Measurements from ENCODE around the gene AQP3.
"Not testable (repeated sequence)": the region's sequence is repeated elsewhere in the genome, so short reads cannot be mapped to it uniquely, and the experiment has no call there.

AQP3 gene

DNA sequence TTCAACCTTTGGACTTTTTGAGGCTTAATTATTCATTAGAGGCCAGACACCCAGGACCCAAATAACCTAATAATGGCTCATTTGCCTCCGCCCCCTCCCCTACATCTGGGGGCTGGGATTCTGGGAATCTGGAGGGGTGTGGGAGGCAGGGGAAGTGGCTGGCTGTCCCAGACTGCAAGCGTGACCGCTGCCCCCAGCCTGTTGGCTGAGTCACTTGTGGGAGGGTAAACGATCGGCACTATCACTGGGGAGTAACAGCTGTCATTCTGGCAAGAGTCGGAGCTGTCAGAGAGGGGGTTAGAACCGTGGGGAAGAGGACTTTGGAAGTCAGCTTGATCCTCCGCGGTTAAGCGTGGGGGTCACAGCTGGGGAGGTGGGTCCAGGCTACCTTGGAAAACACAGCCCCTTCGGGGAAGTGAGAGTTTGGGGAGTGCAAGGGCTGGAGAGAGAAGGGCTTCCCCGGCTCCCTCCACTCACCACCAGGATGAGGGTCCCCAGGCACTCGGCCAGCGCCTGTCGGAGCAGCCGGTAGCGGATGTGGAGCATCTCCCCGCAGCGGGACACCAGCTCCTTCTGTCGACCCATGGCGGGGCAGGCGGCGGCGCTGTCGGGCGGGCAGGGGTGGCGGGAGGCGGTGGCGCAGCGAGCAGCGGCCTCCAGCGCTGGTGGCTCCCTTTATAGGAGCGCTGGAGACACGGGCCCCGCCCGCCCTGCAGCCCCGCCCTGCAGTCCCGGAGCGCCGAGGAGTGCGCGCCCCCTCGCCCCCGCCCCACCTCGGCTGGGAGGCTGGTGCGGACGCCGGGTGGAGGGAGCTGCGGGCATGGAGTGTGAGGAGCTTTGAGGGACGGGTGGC, at the start of gene AQP3:
Gene AQP3, minus strand, starts transcription at position 648 of the 853 bp plus-strand sequence. Its CDS starts 63 bp downstream, at position 585.
- peak; percentile 20 for DNase-seq

DNA sequence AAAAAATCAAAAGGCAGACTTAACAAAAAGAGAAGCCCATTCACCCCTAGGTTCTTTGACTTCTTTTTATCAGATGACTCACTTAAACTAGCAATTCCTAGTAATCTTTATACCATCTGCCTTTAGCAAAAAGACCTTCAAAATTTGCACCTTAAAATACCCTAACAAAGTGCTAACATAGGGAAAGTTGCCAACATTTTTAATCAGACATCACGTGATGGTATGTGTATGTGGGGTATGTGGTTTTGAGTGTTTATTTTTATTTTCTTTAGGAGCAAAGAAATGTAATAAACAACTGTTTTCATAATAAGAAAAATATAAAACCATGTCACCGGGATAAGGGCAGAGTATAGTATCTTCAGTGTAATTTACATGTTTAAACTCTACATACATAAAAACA, 46.4 kb upstream of the AQP3 start:
- not testable (repeated sequence) for DNase-seq

DNA sequence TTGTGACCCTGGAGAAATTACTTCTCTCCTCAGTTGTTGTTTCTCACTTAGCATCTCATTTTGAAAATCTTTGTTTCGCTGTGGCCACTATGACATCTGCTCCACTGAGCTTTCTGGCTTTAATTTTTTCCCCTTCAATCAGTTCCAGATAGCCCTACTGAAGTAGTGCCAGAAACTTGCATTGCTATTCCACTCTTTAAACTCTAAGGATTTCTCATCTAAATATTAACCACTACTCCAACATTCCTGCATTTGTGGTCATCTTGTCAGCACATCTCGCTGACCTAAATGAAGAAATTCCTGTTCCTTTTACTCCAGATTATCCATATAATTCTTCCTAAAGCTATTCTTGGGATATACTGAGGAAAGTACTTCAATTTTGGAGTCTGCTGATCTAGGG, 41.7 kb upstream of the AQP3 start:
- no peak for DNase-seq

DNA sequence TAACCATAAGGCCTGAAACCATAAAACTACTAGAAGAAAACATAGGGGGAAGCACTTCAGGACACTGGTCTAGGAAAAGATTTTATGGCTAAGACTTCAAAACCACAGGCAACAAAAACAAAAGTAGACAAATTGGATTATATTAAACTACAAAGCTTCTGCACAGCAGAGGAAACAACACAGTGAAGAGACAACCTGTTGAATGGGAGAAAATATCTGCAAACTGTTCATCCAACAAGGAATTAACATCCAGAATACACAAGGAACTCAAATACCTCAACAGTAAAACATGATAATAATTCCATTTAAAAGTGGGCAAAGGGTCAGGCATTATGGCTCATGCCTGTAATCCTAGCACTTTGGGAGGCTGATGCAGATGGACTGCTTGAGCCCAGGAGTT, 37.9 kb upstream of the AQP3 start:
- DNase-seq = not testable (repeated sequence)

DNA sequence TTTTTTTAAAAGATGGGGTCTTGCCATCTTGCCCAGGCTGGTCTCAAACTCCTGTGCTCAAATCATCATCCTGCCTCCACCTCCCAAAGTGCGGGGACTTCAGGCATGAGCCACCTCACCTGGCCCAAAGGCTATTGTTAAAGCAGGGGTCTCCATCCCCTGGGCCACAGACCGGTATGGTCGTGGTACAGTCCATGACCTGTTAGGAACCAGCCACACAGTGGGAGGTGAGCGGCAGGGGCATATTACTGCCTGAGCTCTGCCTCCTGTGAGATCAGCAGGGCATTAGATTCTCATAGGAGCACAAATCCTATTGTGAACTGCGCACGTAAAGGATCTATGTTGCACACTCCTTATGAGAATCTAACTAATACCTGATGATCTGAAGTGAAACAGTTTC, 33.6 kb upstream of the AQP3 start:
- no peak for DNase-seq

DNA sequence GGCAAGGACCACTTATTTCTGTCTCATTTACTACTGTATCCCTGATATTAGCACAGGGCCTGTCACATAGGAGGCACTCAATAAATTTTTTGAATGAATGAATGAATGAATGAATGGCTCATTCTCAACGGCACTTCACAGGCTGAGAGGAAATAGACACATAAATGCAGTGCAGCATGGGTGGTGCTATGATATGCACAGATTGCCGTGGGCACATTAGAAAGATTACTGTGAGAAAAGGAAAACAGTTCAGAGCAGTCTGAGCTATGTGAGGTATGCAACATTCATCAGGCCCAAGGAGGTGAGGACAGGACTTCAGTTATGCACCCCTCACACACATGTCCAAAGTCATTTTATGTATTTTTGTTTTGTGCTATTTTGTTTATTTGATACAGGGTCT, 32.7 kb upstream of the AQP3 start:
- no peak for DNase-seq

DNA sequence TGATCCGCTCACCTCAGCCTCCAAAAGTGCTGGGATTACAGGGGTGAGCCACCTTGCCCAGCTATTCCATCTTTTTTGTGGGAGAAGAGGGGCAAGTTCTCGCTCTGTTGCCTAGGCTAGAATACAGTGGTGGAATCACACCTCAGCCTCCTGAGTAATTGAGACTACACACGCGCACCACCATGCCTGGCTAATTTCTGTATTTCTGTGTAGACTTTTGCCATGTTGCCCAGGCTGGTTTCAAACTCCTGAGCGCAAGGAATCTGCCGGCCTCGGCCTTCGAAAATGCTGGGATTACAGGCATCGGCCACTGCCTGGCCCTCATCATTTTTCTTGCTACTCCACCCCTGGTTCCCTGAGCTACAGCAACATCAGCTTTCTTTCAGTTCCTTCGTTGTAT, 29.1 kb upstream of the AQP3 start:
- DNase-seq = no peak

DNA sequence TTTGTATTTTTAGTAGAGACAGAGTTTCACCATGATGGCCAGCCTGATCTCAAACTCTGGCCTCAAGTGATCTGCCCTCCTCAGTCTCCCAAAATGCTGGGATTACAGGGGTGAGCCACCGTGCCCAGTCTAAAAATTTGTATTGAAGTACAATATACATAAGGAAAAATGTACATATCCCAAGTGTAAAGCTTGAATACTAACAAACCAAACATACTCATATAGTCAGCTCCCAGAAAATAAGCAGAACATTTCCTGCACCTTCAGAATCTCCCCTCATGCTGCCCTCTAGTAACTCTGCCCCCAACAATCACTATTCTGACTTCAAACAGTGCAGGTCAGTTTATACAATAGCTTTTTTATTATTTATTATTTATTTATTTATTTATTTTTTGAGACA, 28.0 kb upstream of the AQP3 start:
- DNase-seq = no peak

DNA sequence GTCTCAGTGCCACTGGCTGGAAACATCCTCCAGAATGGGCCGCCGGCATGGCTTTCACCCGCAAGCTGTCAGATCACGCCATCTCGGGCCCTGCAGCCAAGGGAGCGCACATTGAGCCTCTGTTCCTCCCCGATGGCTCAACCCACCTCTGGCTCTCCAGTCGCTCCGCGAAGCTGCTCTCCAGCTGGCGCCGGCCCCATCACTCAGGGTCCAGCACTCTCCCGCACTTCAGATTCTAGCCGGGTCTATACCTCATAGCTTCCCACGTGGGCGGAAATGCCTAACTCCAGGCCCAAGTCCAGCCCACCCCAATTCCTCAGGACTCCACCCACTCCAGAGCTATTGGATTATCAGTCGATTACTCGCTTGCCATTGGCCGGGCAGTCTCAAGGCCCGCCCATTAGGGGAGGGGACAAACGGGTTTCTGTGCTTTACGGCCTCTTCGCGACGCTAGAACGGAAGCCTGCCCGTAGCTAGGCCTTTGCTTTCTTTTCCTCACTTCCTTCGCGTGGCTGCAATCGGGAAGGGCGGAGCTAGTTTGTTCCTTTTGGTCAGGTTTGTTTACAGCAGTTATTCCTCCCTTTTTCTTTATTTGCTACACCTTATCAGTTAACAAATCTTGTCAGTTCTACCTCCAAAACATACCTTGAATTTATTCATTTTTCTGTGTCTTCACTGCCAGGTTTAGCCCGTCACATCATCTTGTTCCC, 26.4 kb upstream of the AQP3 start, which contains the start of gene NOL6:
Gene NOL6, minus strand, starts transcription at position 282 of the 710 bp plus-strand sequence. Its CDS starts 82 bp downstream, at position 200.
- peak; percentile 99 for DNase-seq

DNA sequence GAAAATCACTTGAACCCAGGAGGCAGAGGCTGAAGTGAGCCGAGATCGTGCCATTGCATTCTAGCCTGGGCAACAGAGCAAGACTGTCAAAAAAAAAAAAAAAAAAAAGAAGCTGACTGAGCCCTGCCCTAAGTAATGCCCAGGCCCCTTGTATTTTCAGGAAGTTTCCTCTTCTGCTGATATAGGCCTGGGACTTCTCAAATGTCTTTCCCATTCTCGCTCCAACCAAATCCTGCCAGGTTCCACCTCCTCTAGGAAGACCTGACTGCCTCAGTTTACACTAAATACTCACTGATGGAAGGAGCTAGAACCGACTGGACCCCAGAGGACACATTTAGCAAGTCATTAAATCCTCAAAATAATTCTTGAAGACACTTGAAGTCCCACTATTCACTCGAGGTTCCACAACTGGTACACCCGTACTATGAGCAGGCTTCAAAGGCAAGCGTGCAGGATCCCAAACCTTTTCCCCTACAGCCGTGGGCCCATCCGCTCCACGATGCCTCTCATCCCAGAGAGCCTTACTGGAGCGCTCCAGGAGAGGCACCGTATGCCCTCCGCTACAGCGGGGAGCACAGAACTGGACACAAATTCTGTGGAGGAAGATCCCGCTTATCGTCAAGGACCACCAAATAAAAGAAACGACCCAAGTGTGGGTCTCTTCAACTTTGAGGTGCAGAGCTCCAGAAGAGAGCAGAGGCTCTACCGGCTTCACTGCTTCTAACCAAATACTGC, 25.7 kb upstream of the AQP3 start:
- no peak for DNase-seq

DNA sequence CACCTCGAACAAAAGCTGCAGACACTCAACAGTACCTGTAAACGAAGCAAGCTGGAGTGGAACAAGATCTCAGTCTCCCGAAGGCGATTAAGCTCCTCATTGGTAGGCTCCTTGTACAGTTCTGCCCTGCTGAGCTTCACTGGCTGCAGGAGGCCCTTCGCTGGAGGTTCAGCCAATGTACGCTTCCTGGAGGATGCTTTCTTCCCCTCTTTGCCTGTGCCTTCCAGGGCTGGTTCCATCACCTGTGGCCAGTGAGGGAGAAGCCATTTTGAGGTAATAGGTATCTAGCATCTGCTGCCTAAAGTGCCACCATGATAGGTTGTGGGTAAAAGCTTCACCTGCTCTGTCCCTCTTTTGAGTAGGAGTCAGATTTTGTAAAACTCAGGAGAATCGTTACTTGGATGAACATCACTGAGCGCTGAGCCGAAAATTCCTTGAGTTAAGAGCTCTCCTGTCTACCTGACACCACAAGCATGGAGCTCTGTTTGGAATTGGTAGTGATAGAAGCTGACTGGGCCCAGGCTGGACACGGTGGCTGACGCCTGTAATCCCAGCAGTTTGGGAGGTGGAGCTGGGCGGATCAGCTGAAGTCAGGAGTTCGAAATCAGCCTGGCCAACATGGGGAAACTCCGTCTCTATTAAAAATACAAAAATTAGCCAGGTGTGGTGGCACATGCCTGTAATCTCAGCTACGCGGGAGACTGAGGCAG, 24.9 kb upstream of the AQP3 start:
- DNase-seq = no peak

DNA sequence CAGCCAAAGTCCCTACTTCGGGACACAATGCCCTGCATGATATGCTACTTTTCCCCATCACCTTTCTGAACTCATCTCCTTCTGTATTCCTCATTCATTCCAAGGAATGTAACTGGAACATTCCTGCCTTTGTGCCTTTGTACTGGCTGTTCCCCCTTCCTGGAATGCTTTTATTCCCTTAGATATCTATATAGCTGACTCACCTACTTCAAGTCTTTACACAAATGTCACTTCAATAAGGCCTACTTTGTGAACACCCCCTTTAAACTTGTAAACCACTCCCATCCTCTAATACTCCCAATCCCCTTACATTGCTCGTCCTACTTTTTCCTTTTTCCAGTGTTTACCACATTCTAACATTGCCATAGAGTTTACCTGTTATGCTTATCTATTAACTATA, 24.0 kb upstream of the AQP3 start:
- DNase-seq = no peak

DNA sequence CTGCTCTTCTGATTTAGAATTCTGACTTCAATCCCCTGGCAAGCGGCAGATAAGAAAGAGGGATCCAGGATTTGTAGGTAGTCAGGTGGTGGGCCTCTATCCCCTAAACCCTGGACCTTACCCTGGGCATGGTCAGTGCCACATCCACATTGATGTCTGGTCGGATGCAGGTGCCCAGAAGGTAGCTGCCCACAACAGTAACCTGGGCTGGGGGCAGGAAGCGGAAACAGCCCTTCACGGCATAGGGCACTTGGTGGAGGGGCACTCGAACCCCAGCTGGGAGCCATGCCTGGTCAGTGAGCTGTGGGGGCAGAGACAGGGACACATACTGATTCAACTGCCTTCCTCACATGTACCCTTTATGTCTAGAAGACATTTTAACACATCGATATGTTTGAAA, 22.5 kb upstream of the AQP3 start:
- DNase-seq = no peak

DNA sequence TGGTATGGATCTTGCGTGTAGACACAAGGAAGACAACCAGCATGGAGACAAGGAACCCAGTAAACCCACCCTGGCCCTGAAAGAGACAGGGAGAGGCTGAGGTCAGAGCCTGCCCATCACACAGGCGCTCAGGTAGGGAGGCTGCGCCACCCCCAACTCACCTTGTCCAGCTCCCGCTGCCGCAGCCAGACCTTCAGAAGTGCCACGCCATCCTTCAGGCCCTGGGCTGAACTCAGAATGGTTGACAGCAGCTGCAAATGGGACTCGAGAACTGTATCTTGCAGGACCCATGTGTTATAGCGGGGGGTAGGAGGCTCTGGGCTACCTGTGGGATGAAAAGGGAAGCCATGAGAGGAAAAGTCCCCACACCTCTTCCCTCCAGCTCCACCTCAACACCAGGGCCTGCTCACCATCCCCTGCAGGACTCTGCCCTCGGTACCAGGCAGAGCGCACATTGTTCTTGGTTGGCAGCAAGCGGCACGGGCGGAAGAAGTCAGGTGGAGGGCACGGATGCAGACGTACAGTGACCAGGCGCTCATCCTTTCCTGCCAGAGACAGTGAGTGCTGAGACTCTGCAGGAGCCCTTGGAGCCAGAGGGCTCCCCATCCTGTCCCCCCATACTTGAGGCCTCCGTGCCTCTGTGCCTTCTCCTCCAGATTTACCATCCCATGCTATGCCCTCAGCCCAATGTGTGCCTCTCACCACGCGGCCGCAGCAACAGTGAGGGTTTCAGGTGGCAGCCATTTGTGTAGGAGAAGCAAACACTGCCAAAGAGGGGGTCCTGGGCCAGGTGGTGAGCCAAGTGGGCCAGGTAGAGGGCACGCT, 21.6 kb upstream of the AQP3 start:
- DNase-seq = no peak

DNA sequence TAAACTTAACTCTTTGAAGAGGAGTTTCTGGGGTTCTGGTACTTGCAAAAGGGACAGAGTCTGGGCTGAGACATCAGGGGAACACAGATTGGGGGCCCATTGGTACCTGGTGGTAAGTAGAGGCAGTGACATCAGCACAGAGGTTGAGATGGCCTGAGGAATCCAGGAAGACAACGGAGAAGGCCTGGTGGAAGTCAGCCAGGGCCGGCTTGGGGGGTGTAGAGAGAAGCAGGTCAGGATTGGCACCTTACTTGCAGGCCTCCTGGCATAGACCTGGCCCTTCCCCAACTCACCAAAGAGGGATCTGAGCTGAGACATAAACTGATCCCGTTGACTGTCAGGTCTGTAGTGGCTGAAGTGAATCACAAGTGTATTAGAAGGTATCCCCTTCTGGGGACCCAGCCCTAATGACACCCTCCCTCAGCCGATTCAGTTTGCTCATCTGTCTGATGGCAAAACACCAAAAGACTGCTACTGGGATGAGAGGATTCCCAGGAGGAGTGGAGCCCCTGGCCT, 20.9 kb upstream of the AQP3 start:
- no peak for DNase-seq

DNA sequence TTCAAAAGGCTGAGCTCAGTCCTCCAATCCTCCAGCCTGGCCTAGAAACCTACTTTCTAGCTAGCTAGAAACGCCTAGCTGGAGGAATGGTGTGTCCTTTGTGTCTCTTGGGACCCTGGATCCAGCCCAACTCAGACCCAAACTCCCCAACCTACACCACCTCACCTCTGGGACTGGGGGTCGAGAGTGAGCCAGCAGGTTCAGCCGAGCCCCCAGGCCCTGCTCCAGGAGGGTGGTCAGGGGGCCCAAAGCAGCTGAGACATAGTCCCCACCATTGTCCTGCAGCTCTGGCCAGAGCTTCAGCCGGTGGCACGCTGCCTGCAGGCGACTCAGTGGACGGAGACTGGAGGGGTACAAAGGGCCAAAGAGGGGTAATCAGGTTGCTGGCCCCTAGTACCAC, 20.1 kb upstream of the AQP3 start:
- DNase-seq = no peak

DNA sequence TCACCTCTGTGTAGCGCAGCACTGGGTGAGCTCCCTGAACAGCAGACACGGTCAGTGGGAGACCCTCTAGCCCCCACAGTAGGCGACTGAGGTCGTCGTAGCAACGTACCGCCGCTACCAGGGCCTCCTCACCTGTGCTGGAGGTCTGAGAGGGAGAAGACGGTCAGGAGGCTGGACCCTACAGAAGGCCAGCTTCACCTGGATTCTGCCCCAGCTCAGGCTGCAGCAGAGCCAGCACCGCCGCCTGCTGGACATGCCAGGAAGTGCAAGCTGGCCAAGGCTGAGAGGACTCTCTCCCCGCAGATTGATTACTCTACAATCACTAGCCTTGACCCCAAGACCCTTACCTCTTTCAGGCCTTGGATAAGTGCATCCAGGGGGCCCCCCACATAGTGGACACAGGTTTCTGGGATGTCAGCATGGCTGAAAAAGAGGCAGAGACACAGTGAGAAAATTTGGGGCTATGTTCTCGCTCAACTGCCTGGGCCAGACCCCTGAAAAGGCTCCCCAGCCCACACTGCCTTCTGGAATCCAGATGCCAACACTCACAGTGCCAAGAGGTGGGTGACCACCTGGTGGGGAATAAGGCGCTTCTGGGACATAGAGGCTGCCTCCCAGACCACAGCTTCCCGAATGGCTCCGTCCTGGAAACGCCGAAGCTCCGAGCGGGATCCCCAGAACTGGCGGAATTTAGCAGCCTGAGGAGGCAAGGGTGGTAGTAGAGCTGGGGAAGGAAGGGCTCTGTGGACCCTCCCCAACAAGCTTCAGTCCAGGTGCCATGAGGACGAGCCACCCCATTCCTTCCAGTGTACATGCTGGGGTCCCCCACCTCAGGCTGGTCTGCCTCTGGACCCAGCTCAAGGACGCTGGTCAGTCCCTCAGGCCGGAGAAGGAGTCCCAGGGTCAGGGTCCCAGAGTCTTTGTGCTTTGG, 19.4 kb upstream of the AQP3 start:
- peak; percentile 22 for DNase-seq

DNA sequence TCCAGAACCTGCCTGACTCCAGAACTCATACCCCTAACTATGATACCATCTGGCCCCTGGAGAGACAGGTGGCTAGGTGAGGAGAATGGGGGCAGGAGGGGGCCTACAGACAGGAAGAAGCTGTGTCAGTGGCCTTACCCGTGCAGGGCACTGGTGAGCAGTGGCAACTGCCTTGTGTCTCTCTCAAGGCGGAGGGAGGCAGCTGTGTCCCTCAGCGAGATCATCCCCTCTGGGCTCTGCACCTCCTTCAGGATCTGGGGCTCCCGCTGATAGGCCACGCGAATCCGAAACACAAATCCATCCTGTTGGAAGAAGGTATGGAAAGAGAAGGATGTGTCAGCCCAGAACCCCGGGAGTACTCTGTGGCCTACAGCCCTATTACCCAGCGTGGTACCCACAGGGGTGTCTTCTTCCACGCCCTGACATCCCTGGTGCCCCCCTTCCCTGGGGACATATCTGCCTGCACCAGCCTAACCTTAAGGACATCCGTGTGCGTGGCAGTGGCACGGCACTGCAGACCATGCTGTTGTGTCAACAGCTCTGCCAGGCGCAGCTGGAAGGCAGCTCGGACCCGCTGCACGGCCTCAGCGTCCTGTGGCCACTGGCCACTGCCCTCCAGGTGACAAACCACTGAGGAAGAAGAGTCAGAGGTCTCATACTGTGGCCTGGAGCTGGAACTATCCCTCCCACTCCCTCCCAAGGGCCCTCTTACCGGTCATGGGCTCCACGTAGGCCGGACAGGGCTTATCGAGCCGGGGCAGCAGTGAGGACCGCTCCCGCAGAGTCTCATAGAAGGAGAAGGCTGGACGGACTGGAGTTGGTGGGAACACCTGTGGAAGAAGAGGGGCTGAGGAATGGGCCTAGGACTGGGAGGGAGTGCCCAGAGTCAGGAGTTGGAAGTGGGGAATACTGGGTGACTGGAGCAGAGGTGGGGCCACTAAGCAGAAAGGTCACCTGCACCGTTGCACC, 18.5 kb upstream of the AQP3 start:
- DNase-seq = no peak

DNA sequence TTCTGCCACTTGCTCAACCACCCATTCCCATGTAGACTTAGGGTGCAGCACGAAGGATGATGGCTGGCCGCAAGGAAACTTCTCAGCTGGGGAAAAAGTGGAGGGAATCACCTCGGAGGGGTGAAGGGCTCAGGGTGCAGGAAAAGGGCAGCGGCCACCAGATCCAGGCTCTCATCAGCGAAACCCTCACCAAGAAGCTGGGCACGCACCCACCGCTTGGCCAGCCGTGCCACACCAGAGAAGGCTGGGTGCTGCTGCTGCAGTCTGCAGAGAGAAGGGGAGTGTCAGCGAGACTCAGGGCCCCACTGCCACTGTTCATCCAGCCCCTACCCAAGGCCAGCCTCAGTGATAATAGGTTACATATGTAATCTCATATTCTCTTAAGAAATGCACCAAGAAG, 17.7 kb upstream of the AQP3 start:
- no peak for DNase-seq
